ENCODE results near the gene AKT1. TPM values are rescaled to one million over a fixed set of nuclear protein-coding genes. Genes with fewer than 3 reads are reported as not detected.

Gene AKT1
- total RNA-seq, 1 donor from 2014 or later: 151 TPM

- Histone ChIP-seq H3K9ac (ENCODE audit: low read depth in 1 of 3, low read length in 3 of 3) (peak overlapping the region in 1 of 3 donors; percentile 54), H3K27ac (ENCODE audit: low read depth, low read length) (peak overlapping the region; percentile 13), H3K4me1 (ENCODE audit: control insufficient read depth in 3 of 3, insufficient read depth in 3 of 3, low read length in 3 of 3) (peaks cover 52 to 64% (median 57%) of the 10 kb centered on the region in 3 donors), H3K36me3 (ENCODE audit: control insufficient read depth in 3 of 3, insufficient read depth in 3 of 3, low read length in 3 of 3) (peaks cover 25 to 27% (median 27%) of the 10 kb centered on the region in 3 donors), H3K27me3 (ENCODE audit: control insufficient read depth in 3 of 3, insufficient read depth in 3 of 3, low read length in 3 of 3) (no peaks in the 10 kb centered on the region), H3K4me3 (ENCODE audit: low read length in 3 of 3) (peak overlapping the region in 1 of 3 donors; percentile 14), H3K9me3 (ENCODE audit: control insufficient read depth in 3 of 3, low read length in 3 of 3) (no peaks in the 10 kb centered on the region)
These were observed 46.4 kb downstream of the AKT1 start for GRCh38 chr14:104749111-104749649.

- Histone ChIP-seq H3K36me3 (ENCODE audit: control insufficient read depth in 3 of 3, insufficient read depth in 3 of 3, low read length in 3 of 3) (peaks cover 36 to 37% (median 36%) of the 10 kb centered on the region in 3 donors), H3K4me1 (ENCODE audit: control insufficient read depth in 3 of 3, insufficient read depth in 3 of 3, low read length in 3 of 3) (peaks cover 47 to 58% (median 50%) of the 10 kb centered on the region in 3 donors), H3K27ac (ENCODE audit: low read depth, low read length) (peak overlapping the region; percentile 43), H3K9me3 (ENCODE audit: control insufficient read depth in 3 of 3, low read length in 3 of 3) (no peaks in the 10 kb centered on the region), H3K4me3 (ENCODE audit: low read length in 3 of 3) (no peak overlapping the region), H3K9ac (ENCODE audit: low read depth in 1 of 3, low read length in 3 of 3) (peak overlapping the region in 2 of 3 donors; percentile 34 to 40), H3K27me3 (ENCODE audit: control insufficient read depth in 3 of 3, insufficient read depth in 3 of 3, low read length in 3 of 3) (no peaks in the 10 kb centered on the region)
These were observed 47.7 kb downstream of the AKT1 start for GRCh38 chr14:104747876-104748275.

DNA sequence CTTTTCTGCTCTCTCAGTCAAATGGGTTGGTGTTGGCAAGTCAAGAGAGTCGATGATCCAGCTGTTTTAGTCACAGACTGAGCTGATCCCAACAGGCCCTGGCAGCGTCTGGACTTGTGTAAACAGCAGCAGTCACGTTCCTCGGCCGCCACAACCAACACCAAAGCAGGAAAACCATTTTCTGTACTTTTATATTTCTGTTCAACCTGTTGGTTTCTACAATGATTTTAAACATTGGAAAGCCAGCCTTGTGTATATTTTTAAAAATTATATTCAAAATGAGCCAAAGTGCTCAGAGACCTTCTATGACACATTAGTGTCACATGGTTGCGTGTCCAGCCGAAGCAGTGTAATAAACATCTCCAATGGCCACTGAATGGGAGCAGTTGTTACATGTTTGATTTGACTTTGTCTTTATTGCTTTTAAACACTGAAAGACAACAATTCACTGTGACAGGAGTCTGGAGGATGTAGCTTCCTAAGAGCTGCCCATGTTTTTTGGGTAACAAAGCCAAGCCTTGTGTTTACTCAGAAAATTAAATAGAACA, 48.5 kb downstream of the AKT1 start:
- Histone ChIP-seq H3K27me3 (ENCODE audit: control insufficient read depth in 3 of 3, insufficient read depth in 3 of 3, low read length in 3 of 3) (no peaks in the 10 kb centered on the region), H3K36me3 (ENCODE audit: control insufficient read depth in 3 of 3, insufficient read depth in 3 of 3, low read length in 3 of 3) (peaks cover 43 to 45% (median 45%) of the 10 kb centered on the region in 3 donors), H3K4me3 (ENCODE audit: low read length in 3 of 3) (no peak overlapping the region), H3K27ac (ENCODE audit: low read depth, low read length) (peak overlapping the region; percentile 43), H3K4me1 (ENCODE audit: control insufficient read depth in 3 of 3, insufficient read depth in 3 of 3, low read length in 3 of 3) (peaks cover 43 to 61% (median 47%) of the 10 kb centered on the region in 3 donors), H3K9ac (ENCODE audit: low read depth in 1 of 3, low read length in 3 of 3) (no peak overlapping the region), H3K9me3 (ENCODE audit: control insufficient read depth in 3 of 3, low read length in 3 of 3) (no peaks in the 10 kb centered on the region)

GRCh38 chr14:104746071-104746545, 49.4 kb downstream of the AKT1 start:
- peaks cover 51 to 54% (median 53%) of the 10 kb centered on the region in 3 donors for H3K36me3 ChIP-seq (ENCODE audit: control insufficient read depth in 3 of 3, insufficient read depth in 3 of 3, low read length in 3 of 3)
- no peak overlapping the region for H3K9ac ChIP-seq (ENCODE audit: low read depth in 1 of 3, low read length in 3 of 3)
- no peak overlapping the region for H3K27ac ChIP-seq (ENCODE audit: low read depth, low read length)
- no peaks in the 10 kb centered on the region for H3K27me3 ChIP-seq (ENCODE audit: control insufficient read depth in 3 of 3, insufficient read depth in 3 of 3, low read length in 3 of 3)
- no peaks in the 10 kb centered on the region for H3K9me3 ChIP-seq (ENCODE audit: control insufficient read depth in 3 of 3, low read length in 3 of 3)
- H3K4me1 ChIP-seq (ENCODE audit: control insufficient read depth in 3 of 3, insufficient read depth in 3 of 3, low read length in 3 of 3): peaks cover 42 to 69% (median 47%) of the 10 kb centered on the region in 3 donors
- no peak overlapping the region for H3K4me3 ChIP-seq (ENCODE audit: low read length in 3 of 3)

DNA sequence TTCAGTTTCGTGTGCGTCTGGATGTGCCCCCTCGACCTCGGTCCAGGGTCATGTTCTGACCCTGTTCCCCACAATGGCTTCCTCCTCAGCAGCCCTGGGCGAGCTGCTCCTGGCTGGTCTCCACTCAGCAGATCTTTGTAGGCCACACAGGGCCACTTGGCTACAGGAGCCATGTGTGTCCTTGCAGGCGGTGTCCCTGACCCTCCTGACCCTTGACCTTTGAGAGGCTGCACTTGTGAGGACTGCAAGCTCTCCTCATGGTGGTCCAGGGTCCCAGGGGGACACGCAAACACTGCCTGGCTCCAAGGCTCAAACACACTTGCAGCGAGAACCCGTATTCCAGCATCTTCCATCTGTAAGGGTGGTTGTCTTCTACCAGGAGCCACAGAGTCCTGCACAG, 50.1 kb downstream of the AKT1 start:
- Histone ChIP-seq H3K27ac (ENCODE audit: low read depth, low read length) (no peak overlapping the region), H3K4me3 (ENCODE audit: low read length in 3 of 3) (no peak overlapping the region), H3K9ac (ENCODE audit: low read depth in 1 of 3, low read length in 3 of 3) (peak overlapping the region in 1 of 3 donors; percentile 16), H3K27me3 (ENCODE audit: control insufficient read depth in 3 of 3, insufficient read depth in 3 of 3, low read length in 3 of 3) (no peaks in the 10 kb centered on the region), H3K36me3 (ENCODE audit: control insufficient read depth in 3 of 3, insufficient read depth in 3 of 3, low read length in 3 of 3) (peaks cover 58 to 60% (median 59%) of the 10 kb centered on the region in 3 donors), H3K4me1 (ENCODE audit: control insufficient read depth in 3 of 3, insufficient read depth in 3 of 3, low read length in 3 of 3) (peaks cover 42 to 74% (median 47%) of the 10 kb centered on the region in 3 donors), H3K9me3 (ENCODE audit: control insufficient read depth in 3 of 3, low read length in 3 of 3) (no peaks in the 10 kb centered on the region)

DNA sequence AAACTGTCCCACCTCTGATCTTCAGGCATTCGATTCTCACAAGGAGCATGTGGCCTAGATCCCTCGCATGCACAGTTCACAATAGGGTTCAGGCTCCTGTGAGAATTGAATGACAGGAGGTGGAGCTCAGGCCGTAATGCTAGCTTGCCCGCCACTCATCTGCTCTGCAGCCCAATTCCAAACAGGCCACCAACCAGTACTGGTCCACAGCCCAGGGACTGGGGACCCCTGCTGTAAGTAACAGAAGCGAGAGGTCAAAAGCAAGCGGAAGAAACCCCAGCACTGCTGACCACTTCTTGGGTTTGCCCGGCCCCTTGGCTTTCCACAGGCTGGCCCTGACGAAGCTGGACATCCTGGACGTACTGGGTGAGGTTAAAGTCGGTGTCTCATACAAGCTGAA, 51.1 kb downstream of the AKT1 start:
- Histone ChIP-seq H3K9me3 (ENCODE audit: control insufficient read depth in 3 of 3, low read length in 3 of 3) (no peaks in the 10 kb centered on the region), H3K4me1 (ENCODE audit: control insufficient read depth in 3 of 3, insufficient read depth in 3 of 3, low read length in 3 of 3) (peaks cover 39 to 71% (median 42%) of the 10 kb centered on the region in 3 donors), H3K27me3 (ENCODE audit: control insufficient read depth in 3 of 3, insufficient read depth in 3 of 3, low read length in 3 of 3) (no peaks in the 10 kb centered on the region), H3K9ac (ENCODE audit: low read depth in 1 of 3, low read length in 3 of 3) (no peak overlapping the region), H3K27ac (ENCODE audit: low read depth, low read length) (no peak overlapping the region), H3K4me3 (ENCODE audit: low read length in 3 of 3) (no peak overlapping the region), H3K36me3 (ENCODE audit: control insufficient read depth in 3 of 3, insufficient read depth in 3 of 3, low read length in 3 of 3) (peaks cover 67 to 70% (median 69%) of the 10 kb centered on the region in 3 donors)

- H3K4me1 ChIP-seq (ENCODE audit: control insufficient read depth in 3 of 3, insufficient read depth in 3 of 3, low read length in 3 of 3): peaks cover 32 to 68% (median 36%) of the 10 kb centered on the region in 3 donors
- H3K9ac ChIP-seq (ENCODE audit: low read depth in 1 of 3, low read length in 3 of 3): peak overlapping the region in 1 of 3 donors; percentile 33
- no peak overlapping the region for H3K27ac ChIP-seq (ENCODE audit: low read depth, low read length)
- no peaks in the 10 kb centered on the region for H3K27me3 ChIP-seq (ENCODE audit: control insufficient read depth in 3 of 3, insufficient read depth in 3 of 3, low read length in 3 of 3)
- H3K36me3 ChIP-seq (ENCODE audit: control insufficient read depth in 3 of 3, insufficient read depth in 3 of 3, low read length in 3 of 3): peaks cover 74 to 77% (median 75%) of the 10 kb centered on the region in 3 donors
- no peaks in the 10 kb centered on the region for H3K9me3 ChIP-seq (ENCODE audit: control insufficient read depth in 3 of 3, low read length in 3 of 3)
- H3K4me3 ChIP-seq (ENCODE audit: low read length in 3 of 3): no peak overlapping the region
These were observed 51.8 kb downstream of the AKT1 start for GRCh38 chr14:104743461-104744380.

DNA sequence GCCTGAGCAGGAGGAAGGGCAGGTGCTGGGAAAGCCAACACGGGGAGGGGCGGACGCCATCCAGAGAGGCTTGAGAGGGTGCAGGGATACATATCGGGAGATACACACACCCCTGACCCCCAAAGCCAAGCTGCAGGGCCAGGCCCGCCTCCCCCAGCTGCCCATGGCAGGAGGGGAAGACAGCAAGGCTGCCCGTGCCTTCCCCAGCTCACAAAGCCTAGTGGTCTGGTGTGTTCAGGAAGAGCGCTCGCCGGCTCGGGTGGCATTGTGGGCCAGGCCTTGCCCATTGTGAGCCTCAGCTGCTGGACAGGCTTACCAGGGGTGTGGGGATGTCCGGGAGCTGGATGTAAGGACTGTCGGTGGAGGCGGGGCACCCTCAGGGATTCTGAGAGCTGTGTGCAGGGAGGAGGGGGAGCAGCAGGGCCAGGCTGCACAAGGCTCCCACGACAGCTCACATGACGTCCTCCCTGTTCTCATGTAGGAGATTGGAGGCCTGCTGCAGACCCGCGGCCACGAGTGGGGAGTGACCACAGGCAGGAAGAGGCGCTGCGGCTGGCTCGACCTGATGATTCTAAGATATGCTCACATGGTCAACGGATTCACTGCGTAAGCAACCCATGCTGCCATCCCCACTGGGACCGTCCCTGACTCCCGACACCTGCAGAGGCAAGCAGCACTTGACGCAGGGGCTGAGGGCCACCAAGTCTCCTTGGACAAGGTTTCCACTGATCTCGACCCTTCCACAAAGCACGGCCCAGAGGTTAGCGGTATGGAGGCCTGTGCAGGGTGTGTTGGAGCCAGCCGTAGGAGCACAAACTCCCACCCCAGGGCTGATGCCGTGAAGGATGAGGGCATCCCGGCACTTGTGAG, 52.7 kb downstream of the AKT1 start:
- Histone ChIP-seq H3K9me3 (ENCODE audit: control insufficient read depth in 3 of 3, low read length in 3 of 3) (no peaks in the 10 kb centered on the region), H3K27me3 (ENCODE audit: control insufficient read depth in 3 of 3, insufficient read depth in 3 of 3, low read length in 3 of 3) (no peaks in the 10 kb centered on the region), H3K36me3 (ENCODE audit: control insufficient read depth in 3 of 3, insufficient read depth in 3 of 3, low read length in 3 of 3) (peaks cover 80 to 84% (median 80%) of the 10 kb centered on the region in 3 donors), H3K27ac (ENCODE audit: low read depth, low read length) (peak overlapping the region; percentile 33), H3K9ac (ENCODE audit: low read depth in 1 of 3, low read length in 3 of 3) (peak overlapping the region in 1 of 3 donors; percentile 33), H3K4me1 (ENCODE audit: control insufficient read depth in 3 of 3, insufficient read depth in 3 of 3, low read length in 3 of 3) (peaks cover 27 to 68% (median 28%) of the 10 kb centered on the region in 3 donors), H3K4me3 (ENCODE audit: low read length in 3 of 3) (no peak overlapping the region)

DNA sequence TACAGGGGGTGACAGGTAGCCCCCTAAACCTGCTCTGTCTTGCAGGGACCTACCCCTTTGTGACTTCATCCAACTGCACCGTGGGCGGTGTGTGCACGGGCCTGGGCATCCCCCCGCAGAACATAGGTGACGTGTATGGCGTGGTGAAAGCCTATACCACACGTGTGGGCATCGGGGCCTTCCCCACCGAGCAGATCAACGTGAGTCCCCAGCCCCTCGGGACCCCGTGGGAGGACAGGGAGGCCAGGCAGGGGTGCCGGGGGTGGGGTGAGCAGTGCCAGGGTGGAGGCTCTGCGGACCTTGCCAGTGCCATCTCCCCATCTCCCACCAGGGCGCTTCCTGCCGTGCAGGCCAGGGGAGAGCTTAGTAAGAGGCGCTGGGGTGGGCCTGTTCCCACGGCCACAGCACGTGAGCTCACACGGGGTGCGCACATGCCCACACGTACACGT, 53.7 kb downstream of the AKT1 start:
- Histone ChIP-seq H3K27ac (ENCODE audit: low read depth, low read length) (peak overlapping the region; percentile 28), H3K36me3 (ENCODE audit: control insufficient read depth in 3 of 3, insufficient read depth in 3 of 3, low read length in 3 of 3) (peaks cover 80 to 91% (median 84%) of the 10 kb centered on the region in 3 donors), H3K4me3 (ENCODE audit: low read length in 3 of 3) (no peak overlapping the region)

More for the DNA sequence above, 53.7 kb downstream of the AKT1 start:
- no peaks in the 10 kb centered on the region for H3K9me3 ChIP-seq (ENCODE audit: control insufficient read depth in 3 of 3, low read length in 3 of 3)
- no peak overlapping the region for H3K9ac ChIP-seq (ENCODE audit: low read depth in 1 of 3, low read length in 3 of 3)
- peaks cover 31 to 74% (median 35%) of the 10 kb centered on the region in 3 donors for H3K4me1 ChIP-seq (ENCODE audit: control insufficient read depth in 3 of 3, insufficient read depth in 3 of 3, low read length in 3 of 3)
- no peaks in the 10 kb centered on the region for H3K27me3 ChIP-seq (ENCODE audit: control insufficient read depth in 3 of 3, insufficient read depth in 3 of 3, low read length in 3 of 3)
